Neural crest cell (in vitro differentiated cells): ENCODE results near the gene ECT2. TPM values are rescaled to one million over a fixed set of nuclear protein-coding genes. Genes with fewer than 3 reads are reported as not detected.
"Not testable (repeated sequence)": the region's sequence is repeated elsewhere in the genome, so short reads cannot be mapped to it uniquely, and the experiment has no call there.

Experiments
- DNase-seq: peaks from one replicate; pipeline ENCODE4 v3.0.0; 2021; ENCODE audit warnings: low read depth, mixed read lengths, low spot score
- H3K27ac Mint-ChIP-seq: one replicate; pipeline ENCODE4 v1.8.0; 2021; ENCODE audit warnings: mild to moderate bottlenecking, mixed read lengths; ENCODE audit not compliant: unreplicated experiment
- H3K27me3 Mint-ChIP-seq: 2 replicates; pipeline ENCODE4 v1.8.0; 2021; ENCODE audit warnings: low read depth, mild to moderate bottlenecking, mixed read lengths
- H3K36me3 Mint-ChIP-seq: 2 replicates; pipeline ENCODE4 v1.8.0; 2021; ENCODE audit warnings: low read depth, mild to moderate bottlenecking, mixed read lengths
- H3K4me1 Mint-ChIP-seq: 2 replicates; pipeline ENCODE4 v1.8.0; 2021; ENCODE audit warnings: mixed read lengths
- H3K4me3 Mint-ChIP-seq: one replicate; pipeline ENCODE4 v1.8.0; 2021; ENCODE audit warnings: mild to moderate bottlenecking, mixed read lengths
- H3K9me3 Mint-ChIP-seq: 2 replicates; pipeline ENCODE4 v1.8.0; 2021; ENCODE audit warnings: mixed read lengths
- CTCF ChIP-seq: fragments of 200-600 bp; sonication (generic); conservative IDR thresholded peaks from 2 replicates; pipeline ENCODE4 v1.5.0; 2021; ENCODE audit warnings: antibody characterized with exemption, mild to moderate bottlenecking
- total RNA-seq: library from RNA; stranded (reverse); gene quantifications from 2 replicates; pipeline ENCODE4 v1.2.1, GENCODE V29; 2021

Gene ECT2
- total RNA-seq, 1 donor from 2014 or later, result 79.6 TPM

- Mint-ChIP-seq H3K9me3 (peaks cover 9% of the 10 kb centered on the region), H3K27ac (no peak overlapping the region), H3K4me1 (no peaks in the 10 kb centered on the region), H3K36me3 (peaks cover 6% of the 10 kb centered on the region), H3K27me3 (no peaks in the 10 kb centered on the region), H3K4me3 (no peak overlapping the region)
- TF ChIP-seq CTCF, result peak; percentile 40
- no peak for DNase-seq
Measured at GRCh38 chr3:172717493-172718088, 32.9 kb upstream of the ECT2 start.

- DNase-seq, H3K4me1 Mint-ChIP-seq, H3K27ac Mint-ChIP-seq, H3K27me3 Mint-ChIP-seq, H3K36me3 Mint-ChIP-seq, H3K4me3 Mint-ChIP-seq: not testable (repeated sequence)
- H3K9me3 Mint-ChIP-seq, result peaks cover 11% of the 10 kb centered on the region
Measured at GRCh38 chr3:172722536-172723040, 27.9 kb upstream of the ECT2 start.

- Mint-ChIP-seq H3K36me3 (no peaks in the 10 kb centered on the region), H3K9me3 (peaks cover 4% of the 10 kb centered on the region), H3K27ac (no peak overlapping the region), H3K4me3 (no peak overlapping the region), H3K27me3 (no peaks in the 10 kb centered on the region), H3K4me1 (no peaks in the 10 kb centered on the region)
- no peak for DNase-seq
- no peak for TF ChIP-seq CTCF
Measured at GRCh38 chr3:172726380-172726779, 24.1 kb upstream of the ECT2 start.

GRCh38 chr3:172735014-172735413, 15.5 kb upstream of the ECT2 start:
- Mint-ChIP-seq H3K27me3 (no peaks in the 10 kb centered on the region), H3K4me1 (no peaks in the 10 kb centered on the region), H3K27ac (no peak overlapping the region), H3K9me3 (peaks cover 3% of the 10 kb centered on the region), H3K4me3 (no peak overlapping the region), H3K36me3 (no peaks in the 10 kb centered on the region)
- DNase-seq, result no peak
- no peak for TF ChIP-seq CTCF

GRCh38 chr3:172739462-172739861, 11.1 kb upstream of the ECT2 start:
- no peak for DNase-seq
- Mint-ChIP-seq H3K4me3 (no peak overlapping the region), H3K4me1 (no peaks in the 10 kb centered on the region), H3K27me3 (no peaks in the 10 kb centered on the region), H3K27ac (no peak overlapping the region), H3K9me3 (peaks cover 3% of the 10 kb centered on the region), H3K36me3 (no peaks in the 10 kb centered on the region)
- TF ChIP-seq CTCF, result no peak

GRCh38 chr3:172746475-172746874, 4.1 kb upstream of the ECT2 start:
- H3K9me3 Mint-ChIP-seq, result no peaks in the 10 kb centered on the region
- peaks cover 9% of the 10 kb centered on the region for H3K27me3 Mint-ChIP-seq
- no peaks in the 10 kb centered on the region for H3K36me3 Mint-ChIP-seq
- peak overlapping the region; percentile 2 for H3K27ac Mint-ChIP-seq
- no peak overlapping the region for H3K4me3 Mint-ChIP-seq
- no peak for TF ChIP-seq CTCF
- peaks cover 10% of the 10 kb centered on the region for H3K4me1 Mint-ChIP-seq
- DNase-seq, result no peak
